ENCODE data around the gene PRG2. TPM values are rescaled to one million over a fixed set of nuclear protein-coding genes. Genes with fewer than 3 reads are reported as not detected.
"Not testable (repeated sequence)": the region's sequence is repeated elsewhere in the genome, so short reads cannot be mapped to it uniquely, and the experiment has no call there.

Gene PRG2
- total RNA-seq, 1 donor from 2014 or later = 1.0 TPM

- Histone ChIP-seq H3K4me3 (ENCODE audit: low read length in 3 of 3) (no peak overlapping the region), H3K36me3 (ENCODE audit: control insufficient read depth in 3 of 3, insufficient read depth in 3 of 3, low read length in 3 of 3) (peaks cover 16 to 23% (median 23%) of the 10 kb centered on the region in 3 donors), H3K27ac (ENCODE audit: low read depth, low read length) (no peak overlapping the region), H3K4me1 (ENCODE audit: control insufficient read depth in 3 of 3, insufficient read depth in 3 of 3, low read length in 3 of 3) (peaks cover 19 to 32% (median 31%) of the 10 kb centered on the region in 3 donors), H3K9me3 (ENCODE audit: control insufficient read depth in 3 of 3, low read length in 3 of 3) (no peaks in the 10 kb centered on the region), H3K27me3 (ENCODE audit: control insufficient read depth in 3 of 3, insufficient read depth in 3 of 3, low read length in 3 of 3) (no peaks in the 10 kb centered on the region), H3K9ac (ENCODE audit: low read depth in 1 of 3, low read length in 3 of 3) (no peak overlapping the region)
These were observed 18.3 kb upstream of the PRG2 start for GRCh38 chr11:57408771-57409170.

GRCh38 chr11:57407941-57408475 lies 17.6 kb upstream of the PRG2 start:
- no peaks in the 10 kb centered on the region for H3K9me3 ChIP-seq (ENCODE audit: control insufficient read depth in 3 of 3, low read length in 3 of 3)
- H3K27me3 ChIP-seq (ENCODE audit: control insufficient read depth in 3 of 3, insufficient read depth in 3 of 3, low read length in 3 of 3) = no peaks in the 10 kb centered on the region
- H3K36me3 ChIP-seq (ENCODE audit: control insufficient read depth in 3 of 3, insufficient read depth in 3 of 3, low read length in 3 of 3) = peaks cover 11 to 21% (median 20%) of the 10 kb centered on the region in 3 donors
- no peak overlapping the region for H3K27ac ChIP-seq (ENCODE audit: low read depth, low read length)
- no peak overlapping the region for H3K4me3 ChIP-seq (ENCODE audit: low read length in 3 of 3)
- H3K9ac ChIP-seq (ENCODE audit: low read depth in 1 of 3, low read length in 3 of 3) = no peak overlapping the region
- peaks cover 19 to 29% (median 27%) of the 10 kb centered on the region in 3 donors for H3K4me1 ChIP-seq (ENCODE audit: control insufficient read depth in 3 of 3, insufficient read depth in 3 of 3, low read length in 3 of 3)

- Histone ChIP-seq H3K9ac (ENCODE audit: low read depth in 1 of 3, low read length in 3 of 3) (peak overlapping the region in 1 of 3 donors; percentile 41), H3K4me3 (ENCODE audit: low read length in 3 of 3) (no peak overlapping the region), H3K27me3 (ENCODE audit: control insufficient read depth in 3 of 3, insufficient read depth in 3 of 3, low read length in 3 of 3) (no peaks in the 10 kb centered on the region), H3K27ac (ENCODE audit: low read depth, low read length) (peak overlapping the region; percentile 54), H3K4me1 (ENCODE audit: control insufficient read depth in 3 of 3, insufficient read depth in 3 of 3, low read length in 3 of 3) (peaks cover 19 to 29% (median 27%) of the 10 kb centered on the region in 3 donors), H3K36me3 (ENCODE audit: control insufficient read depth in 3 of 3, insufficient read depth in 3 of 3, low read length in 3 of 3) (peaks cover 11 to 21% (median 21%) of the 10 kb centered on the region in 3 donors), H3K9me3 (ENCODE audit: control insufficient read depth in 3 of 3, low read length in 3 of 3) (no peaks in the 10 kb centered on the region)
These were observed 16.8 kb upstream of the PRG2 start for GRCh38 chr11:57407010-57407920.

GRCh38 chr11:57406337-57406904 lies 16.0 kb upstream of the PRG2 start:
- no peak overlapping the region for H3K9ac ChIP-seq (ENCODE audit: low read depth in 1 of 3, low read length in 3 of 3)
- peaks cover 11 to 21% (median 21%) of the 10 kb centered on the region in 3 donors for H3K36me3 ChIP-seq (ENCODE audit: control insufficient read depth in 3 of 3, insufficient read depth in 3 of 3, low read length in 3 of 3)
- peaks cover 19 to 29% (median 27%) of the 10 kb centered on the region in 3 donors for H3K4me1 ChIP-seq (ENCODE audit: control insufficient read depth in 3 of 3, insufficient read depth in 3 of 3, low read length in 3 of 3)
- peaks cover 0 to 2% (median under 1%) of the 10 kb centered on the region in 3 donors for H3K27me3 ChIP-seq (ENCODE audit: control insufficient read depth in 3 of 3, insufficient read depth in 3 of 3, low read length in 3 of 3)
- peak overlapping the region; percentile 36 for H3K27ac ChIP-seq (ENCODE audit: low read depth, low read length)
- no peaks in the 10 kb centered on the region for H3K9me3 ChIP-seq (ENCODE audit: control insufficient read depth in 3 of 3, low read length in 3 of 3)
- peak overlapping the region in 1 of 3 donors; percentile 22 for H3K4me3 ChIP-seq (ENCODE audit: low read length in 3 of 3)

GRCh38 chr11:57405271-57405860 lies 14.9 kb upstream of the PRG2 start:
- Histone ChIP-seq H3K4me1 (ENCODE audit: control insufficient read depth in 3 of 3, insufficient read depth in 3 of 3, low read length in 3 of 3) (peaks cover 19 to 29% (median 27%) of the 10 kb centered on the region in 3 donors), H3K9me3 (ENCODE audit: control insufficient read depth in 3 of 3, low read length in 3 of 3) (no peaks in the 10 kb centered on the region), H3K4me3 (ENCODE audit: low read length in 3 of 3) (no peak overlapping the region), H3K27ac (ENCODE audit: low read depth, low read length) (no peak overlapping the region), H3K36me3 (ENCODE audit: control insufficient read depth in 3 of 3, insufficient read depth in 3 of 3, low read length in 3 of 3) (peaks cover 11 to 20% (median 19%) of the 10 kb centered on the region in 3 donors), H3K9ac (ENCODE audit: low read depth in 1 of 3, low read length in 3 of 3) (no peak overlapping the region), H3K27me3 (ENCODE audit: control insufficient read depth in 3 of 3, insufficient read depth in 3 of 3, low read length in 3 of 3) (peaks cover 0 to 5% (median 3%) of the 10 kb centered on the region in 3 donors)

GRCh38 chr11:57403802-57404147 lies 13.3 kb upstream of the PRG2 start:
- H3K9me3 ChIP-seq (ENCODE audit: control insufficient read depth in 3 of 3, low read length in 3 of 3) = no peaks in the 10 kb centered on the region
- H3K27ac ChIP-seq (ENCODE audit: low read depth, low read length) = no peak overlapping the region
- H3K27me3 ChIP-seq (ENCODE audit: control insufficient read depth in 3 of 3, insufficient read depth in 3 of 3, low read length in 3 of 3) = peaks cover 0 to 7% (median 3%) of the 10 kb centered on the region in 3 donors
- H3K36me3 ChIP-seq (ENCODE audit: control insufficient read depth in 3 of 3, insufficient read depth in 3 of 3, low read length in 3 of 3) = peaks cover 8 to 11% (median 11%) of the 10 kb centered on the region in 3 donors
- no peak overlapping the region for H3K9ac ChIP-seq (ENCODE audit: low read depth in 1 of 3, low read length in 3 of 3)
- H3K4me1 ChIP-seq (ENCODE audit: control insufficient read depth in 3 of 3, insufficient read depth in 3 of 3, low read length in 3 of 3) = peaks cover 19 to 29% (median 27%) of the 10 kb centered on the region in 3 donors
- H3K4me3 ChIP-seq (ENCODE audit: low read length in 3 of 3) = no peak overlapping the region

GRCh38 chr11:57403003-57403801 lies 12.8 kb upstream of the PRG2 start:
- not testable (repeated sequence) for H3K9ac ChIP-seq (ENCODE audit: low read depth in 1 of 3, low read length in 3 of 3)
- H3K4me1 ChIP-seq (ENCODE audit: control insufficient read depth in 3 of 3, insufficient read depth in 3 of 3, low read length in 3 of 3) = peaks cover 19 to 29% (median 27%) of the 10 kb centered on the region in 3 donors

GRCh38 chr11:57402188-57403002 lies 11.9 kb upstream of the PRG2 start:
- peaks cover 0 to 4% (median 3%) of the 10 kb centered on the region in 3 donors for H3K36me3 ChIP-seq (ENCODE audit: control insufficient read depth in 3 of 3, insufficient read depth in 3 of 3, low read length in 3 of 3)
- no peak overlapping the region for H3K4me3 ChIP-seq (ENCODE audit: low read length in 3 of 3)
- H3K9ac ChIP-seq (ENCODE audit: low read depth in 1 of 3, low read length in 3 of 3) = no peak overlapping the region
- H3K27me3 ChIP-seq (ENCODE audit: control insufficient read depth in 3 of 3, insufficient read depth in 3 of 3, low read length in 3 of 3) = peaks cover 0 to 8% (median 3%) of the 10 kb centered on the region in 3 donors
- peaks cover 12 to 23% (median 22%) of the 10 kb centered on the region in 3 donors for H3K4me1 ChIP-seq (ENCODE audit: control insufficient read depth in 3 of 3, insufficient read depth in 3 of 3, low read length in 3 of 3)
- no peak overlapping the region for H3K27ac ChIP-seq (ENCODE audit: low read depth, low read length)
- H3K9me3 ChIP-seq (ENCODE audit: control insufficient read depth in 3 of 3, low read length in 3 of 3) = no peaks in the 10 kb centered on the region

More at GRCh38 chr11:57403003-57403801, 12.8 kb upstream of the PRG2 start:
- not testable (repeated sequence) for H3K27me3 ChIP-seq (ENCODE audit: control insufficient read depth in 3 of 3, insufficient read depth in 3 of 3, low read length in 3 of 3); H3K36me3 ChIP-seq (ENCODE audit: control insufficient read depth in 3 of 3, insufficient read depth in 3 of 3, low read length in 3 of 3); H3K4me3 ChIP-seq (ENCODE audit: low read length in 3 of 3); H3K27ac ChIP-seq (ENCODE audit: low read depth, low read length); H3K9me3 ChIP-seq (ENCODE audit: control insufficient read depth in 3 of 3, low read length in 3 of 3)

All from skeletal muscle tissue (tissue), 4 donors.